Neural crest cell (in vitro differentiated cells): ENCODE results near the gene TMEM61. TPM values are rescaled to one million over a fixed set of nuclear protein-coding genes. Genes with fewer than 3 reads are reported as not detected.
A peak's percentile ranks its signal among the peaks of the same experiment; 100 is the strongest.

ENCODE experiments used
- DNase-seq: peaks from one replicate; pipeline ENCODE4 v3.0.0; 2021; ENCODE audit warnings: low read depth, mixed read lengths, low spot score
- H3K27ac Mint-ChIP-seq: one replicate; pipeline ENCODE4 v1.8.0; 2021; ENCODE audit warnings: mild to moderate bottlenecking, mixed read lengths; ENCODE audit not compliant: unreplicated experiment
- H3K27me3 Mint-ChIP-seq: 2 replicates; pipeline ENCODE4 v1.8.0; 2021; ENCODE audit warnings: low read depth, mild to moderate bottlenecking, mixed read lengths
- H3K36me3 Mint-ChIP-seq: 2 replicates; pipeline ENCODE4 v1.8.0; 2021; ENCODE audit warnings: low read depth, mild to moderate bottlenecking, mixed read lengths
- H3K4me1 Mint-ChIP-seq: 2 replicates; pipeline ENCODE4 v1.8.0; 2021; ENCODE audit warnings: mixed read lengths
- H3K4me3 Mint-ChIP-seq: one replicate; pipeline ENCODE4 v1.8.0; 2021; ENCODE audit warnings: mild to moderate bottlenecking, mixed read lengths
- H3K9me3 Mint-ChIP-seq: 2 replicates; pipeline ENCODE4 v1.8.0; 2021; ENCODE audit warnings: mixed read lengths
- CTCF ChIP-seq: fragments of 200-600 bp; sonication (generic); conservative IDR thresholded peaks from 2 replicates; pipeline ENCODE4 v1.5.0; 2021; ENCODE audit warnings: antibody characterized with exemption, mild to moderate bottlenecking
- total RNA-seq: library from RNA; stranded (reverse); gene quantifications from 2 replicates; pipeline ENCODE4 v1.2.1, GENCODE V29; 2021

The TMEM61 gene
- total RNA-seq, 1 donor from 2014 or later, result not detected

GRCh38 chr1:55033265-55033614 is 52.8 kb downstream of the TMEM61 start:
- TF ChIP-seq CTCF, result no peak
- Mint-ChIP-seq H3K9me3 (no peaks in the 10 kb centered on the region), H3K4me3 (no peak overlapping the region), H3K27me3 (peaks cover 39% of the 10 kb centered on the region), H3K27ac (no peak overlapping the region), H3K36me3 (no peaks in the 10 kb centered on the region), H3K4me1 (no peaks in the 10 kb centered on the region)
- DNase-seq, result no peak

- H3K27me3 Mint-ChIP-seq, result peaks cover 51% of the 10 kb centered on the region
- peaks cover 12% of the 10 kb centered on the region for H3K4me1 Mint-ChIP-seq
- no peak for DNase-seq
- no peaks in the 10 kb centered on the region for H3K9me3 Mint-ChIP-seq
- H3K4me3 Mint-ChIP-seq, result no peak overlapping the region
- no peak overlapping the region for H3K27ac Mint-ChIP-seq
- TF ChIP-seq CTCF, result no peak
- H3K36me3 Mint-ChIP-seq, result no peaks in the 10 kb centered on the region
These were observed 54.2 kb downstream of the TMEM61 start for GRCh38 chr1:55034476-55035133.

GRCh38 chr1:55035904-55036303 is 55.5 kb downstream of the TMEM61 start:
- Mint-ChIP-seq H3K4me3 (no peak overlapping the region), H3K27me3 (peaks cover 59% of the 10 kb centered on the region), H3K4me1 (peaks cover 22% of the 10 kb centered on the region), H3K27ac (no peak overlapping the region), H3K36me3 (no peaks in the 10 kb centered on the region), H3K9me3 (no peaks in the 10 kb centered on the region)
- no peak for DNase-seq
- TF ChIP-seq CTCF, result peak; percentile 24

GRCh38 chr1:55037733-55038551 is 57.5 kb downstream of the TMEM61 start:
- no peak for TF ChIP-seq CTCF
- Mint-ChIP-seq H3K9me3 (no peaks in the 10 kb centered on the region), H3K27ac (peak overlapping the region; percentile 47), H3K4me1 (peaks cover 40% of the 10 kb centered on the region), H3K36me3 (no peaks in the 10 kb centered on the region), H3K27me3 (peaks cover 66% of the 10 kb centered on the region), H3K4me3 (peak overlapping the region; percentile 28)
- DNase-seq, result no peak

GRCh38 chr1:55038552-55038838 is 58.1 kb downstream of the TMEM61 start:
- peaks cover 41% of the 10 kb centered on the region for H3K4me1 Mint-ChIP-seq
- H3K4me3 Mint-ChIP-seq, result no peak overlapping the region
- TF ChIP-seq CTCF, result no peak
- H3K27me3 Mint-ChIP-seq, result peaks cover 64% of the 10 kb centered on the region
- H3K27ac Mint-ChIP-seq, result no peak overlapping the region
- H3K36me3 Mint-ChIP-seq, result peaks cover under 1% of the 10 kb centered on the region
- no peaks in the 10 kb centered on the region for H3K9me3 Mint-ChIP-seq
- DNase-seq, result no peak
